GM23338 (cell line): ENCODE results near the gene HIVEP3. TPM values are rescaled to one million over a fixed set of nuclear protein-coding genes. Genes with fewer than 3 reads are reported as not detected.

ENCODE experiments used
- CREB1 ChIP-seq: fragments of 250-450 bp; sonication (Bioruptor Pico); IDR thresholded peaks from 2 replicates; pipeline ENCODE4 v1.5.0; 2020; ENCODE audit warnings: low read depth, mild to moderate bottlenecking, moderate library complexity
- JUNB ChIP-seq: IDR thresholded peaks from one replicate; pipeline ENCODE4 v1.6.1; 2016; ENCODE audit warnings: antibody characterized with exemption; ENCODE audit not compliant: unreplicated experiment
- NANOG ChIP-seq: IDR thresholded peaks from 2 replicates; pipeline ENCODE4 v1.6.1; 2016; ENCODE audit warnings: antibody characterized with exemption, borderline replicate concordance
- REST ChIP-seq: IDR thresholded peaks from one replicate; pipeline ENCODE4 v1.6.1; 2018; ENCODE audit warnings: antibody characterized with exemption; ENCODE audit not compliant: unreplicated experiment
- ZNF331 ChIP-seq: fragments of 250-450 bp; sonication (Bioruptor Pico); IDR thresholded peaks from 2 replicates; pipeline ENCODE4 v1.5.0; 2020; ENCODE audit warnings: low read depth, mild to moderate bottlenecking, moderate library complexity
- ZNF462 ChIP-seq: fragments of 250-450 bp; sonication (Bioruptor Pico); IDR thresholded peaks from 2 replicates; pipeline ENCODE4 v1.5.0; 2020; ENCODE audit warnings: mild to moderate bottlenecking, moderate library complexity
- polyA plus RNA-seq: library from polyadenylated mRNA; unstranded; fragments of >200 nt; fragmentation: Nextera tagmentation; extraction: Ambion mirVana; gene quantifications from 2 replicates; pipeline ENCODE4 v1.2.1, GENCODE V29; 2016
- total RNA-seq: library from RNA; depleted of rRNA; stranded (reverse); fragments of >200 nt; shearing (Covaris generic); gene quantifications from 2 replicates; pipeline ENCODE4 v1.2.3, GENCODE V29; 2014
- TF ChIP-seq, protein P1 (sequence below), 2 experiments: fragments of 200-600 bp in 1 of 2; sonication (generic) in 1 of 2; conservative IDR thresholded peaks; 2 replicates each; pipeline versions ENCODE4 v1.5.1 to v1.6.1; 2016 to 2017; ENCODE audit warnings: antibody characterized with exemption in 2 of 2, low read depth in 2 of 2, mild to moderate bottlenecking in 2 of 2, moderate library complexity in 1 of 2
- TF ChIP-seq, protein P2 (sequence below): IDR thresholded peaks from 2 replicates; pipeline ENCODE4 v1.6.1; 2016; ENCODE audit warnings: antibody characterized with exemption

HIVEP3 gene
- total and polyA plus RNA-seq, 2 experiments from 2014 or later: 0.14 to 0.24 TPM

- TF ChIP-seq ZNF462 (CRISPR knock-in tag): no peak
- TF ChIP-seq NANOG: no peak
- TF ChIP-seq, protein P1, sequence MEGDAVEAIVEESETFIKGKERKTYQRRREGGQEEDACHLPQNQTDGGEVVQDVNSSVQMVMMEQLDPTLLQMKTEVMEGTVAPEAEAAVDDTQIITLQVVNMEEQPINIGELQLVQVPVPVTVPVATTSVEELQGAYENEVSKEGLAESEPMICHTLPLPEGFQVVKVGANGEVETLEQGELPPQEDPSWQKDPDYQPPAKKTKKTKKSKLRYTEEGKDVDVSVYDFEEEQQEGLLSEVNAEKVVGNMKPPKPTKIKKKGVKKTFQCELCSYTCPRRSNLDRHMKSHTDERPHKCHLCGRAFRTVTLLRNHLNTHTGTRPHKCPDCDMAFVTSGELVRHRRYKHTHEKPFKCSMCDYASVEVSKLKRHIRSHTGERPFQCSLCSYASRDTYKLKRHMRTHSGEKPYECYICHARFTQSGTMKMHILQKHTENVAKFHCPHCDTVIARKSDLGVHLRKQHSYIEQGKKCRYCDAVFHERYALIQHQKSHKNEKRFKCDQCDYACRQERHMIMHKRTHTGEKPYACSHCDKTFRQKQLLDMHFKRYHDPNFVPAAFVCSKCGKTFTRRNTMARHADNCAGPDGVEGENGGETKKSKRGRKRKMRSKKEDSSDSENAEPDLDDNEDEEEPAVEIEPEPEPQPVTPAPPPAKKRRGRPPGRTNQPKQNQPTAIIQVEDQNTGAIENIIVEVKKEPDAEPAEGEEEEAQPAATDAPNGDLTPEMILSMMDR (conservative IDR thresholded peaks at IDR 0.05; ENCODE audit: low read depth in 2 of 2): no peak
- no peak for TF ChIP-seq REST
- no peak for TF ChIP-seq ZNF331 (CRISPR knock-in tag)
- no peak for TF ChIP-seq CREB1
- no peak for TF ChIP-seq JUNB
- TF ChIP-seq, protein P2, sequence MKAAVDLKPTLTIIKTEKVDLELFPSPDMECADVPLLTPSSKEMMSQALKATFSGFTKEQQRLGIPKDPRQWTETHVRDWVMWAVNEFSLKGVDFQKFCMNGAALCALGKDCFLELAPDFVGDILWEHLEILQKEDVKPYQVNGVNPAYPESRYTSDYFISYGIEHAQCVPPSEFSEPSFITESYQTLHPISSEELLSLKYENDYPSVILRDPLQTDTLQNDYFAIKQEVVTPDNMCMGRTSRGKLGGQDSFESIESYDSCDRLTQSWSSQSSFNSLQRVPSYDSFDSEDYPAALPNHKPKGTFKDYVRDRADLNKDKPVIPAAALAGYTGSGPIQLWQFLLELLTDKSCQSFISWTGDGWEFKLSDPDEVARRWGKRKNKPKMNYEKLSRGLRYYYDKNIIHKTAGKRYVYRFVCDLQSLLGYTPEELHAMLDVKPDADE: no peak
Measured at GRCh38 chr1:41566274-41566885, 352.3 kb downstream of the HIVEP3 start (continued).
